ENCODE results near the gene POU3F3. TPM values are rescaled to one million over a fixed set of nuclear protein-coding genes. Genes with fewer than 3 reads are reported as not detected.

The POU3F3 gene
- total RNA-seq, 1 donor = under 0.01 TPM

GRCh38 chr2:104885119-104885782 lies 31.3 kb downstream of the POU3F3 start:
- Histone ChIP-seq H3K79me2 (ENCODE audit: insufficient read depth, low read length) (no peaks in the 10 kb centered on the region), H3K4me2 (ENCODE audit: insufficient read depth, low read length) (no peak overlapping the region), H3K27me3 (ENCODE audit: insufficient read depth, low read length) (no peaks in the 10 kb centered on the region), H3K4me1 (ENCODE audit: insufficient read depth, low read length) (no peaks in the 10 kb centered on the region), H3K4me3 (ENCODE audit: insufficient read depth, low read length) (no peak overlapping the region), H3K36me3 (ENCODE audit: insufficient read depth, low read length) (no peaks in the 10 kb centered on the region), H3K9me3 (ENCODE audit: low read depth, low read length) (no peaks in the 10 kb centered on the region), H2AFZ (ENCODE audit: low read length) (no peak overlapping the region), H3K27ac (ENCODE audit: low read depth, low read length) (no peak overlapping the region), H4K20me1 (ENCODE audit: insufficient read depth, low read length) (no peaks in the 10 kb centered on the region)
- DNase-seq (ENCODE audit: insufficient read length, low spot score, missing footprints) = no peak
- TF ChIP-seq CTCF (IDR thresholded peaks at IDR 0.05; ENCODE audit: extremely low read depth, low read depth, low read length) = no peak

- no peak overlapping the region for H2AFZ ChIP-seq (ENCODE audit: low read length)
- no peak overlapping the region for H3K27ac ChIP-seq (ENCODE audit: low read depth, low read length)
- DNase-seq (ENCODE audit: insufficient read length, low spot score, missing footprints) = no peak
- no peaks in the 10 kb centered on the region for H3K79me2 ChIP-seq (ENCODE audit: insufficient read depth, low read length)
- H3K27me3 ChIP-seq (ENCODE audit: insufficient read depth, low read length) = no peaks in the 10 kb centered on the region
- no peak overlapping the region for H3K4me2 ChIP-seq (ENCODE audit: insufficient read depth, low read length)
- H3K9me3 ChIP-seq (ENCODE audit: low read depth, low read length) = no peaks in the 10 kb centered on the region
- no peaks in the 10 kb centered on the region for H4K20me1 ChIP-seq (ENCODE audit: insufficient read depth, low read length)
- no peak overlapping the region for H3K4me3 ChIP-seq (ENCODE audit: insufficient read depth, low read length)
- TF ChIP-seq CTCF (IDR thresholded peaks at IDR 0.05; ENCODE audit: extremely low read depth, low read depth, low read length) = no peak
- no peaks in the 10 kb centered on the region for H3K4me1 ChIP-seq (ENCODE audit: insufficient read depth, low read length)
- no peaks in the 10 kb centered on the region for H3K36me3 ChIP-seq (ENCODE audit: insufficient read depth, low read length)
These were observed 33.8 kb downstream of the POU3F3 start for GRCh38 chr2:104887676-104888075.

- no peak overlapping the region for H2AFZ ChIP-seq (ENCODE audit: low read length)
- H3K4me3 ChIP-seq (ENCODE audit: insufficient read depth, low read length) = no peak overlapping the region
- H3K27ac ChIP-seq (ENCODE audit: low read depth, low read length) = no peak overlapping the region
- no peaks in the 10 kb centered on the region for H3K27me3 ChIP-seq (ENCODE audit: insufficient read depth, low read length)
- no peaks in the 10 kb centered on the region for H3K4me1 ChIP-seq (ENCODE audit: insufficient read depth, low read length)
- no peaks in the 10 kb centered on the region for H3K9me3 ChIP-seq (ENCODE audit: low read depth, low read length)
- DNase-seq (ENCODE audit: insufficient read length, low spot score, missing footprints) = no peak
- TF ChIP-seq CTCF (IDR thresholded peaks at IDR 0.05; ENCODE audit: extremely low read depth, low read depth, low read length) = no peak
- H3K79me2 ChIP-seq (ENCODE audit: insufficient read depth, low read length) = no peaks in the 10 kb centered on the region
- no peak overlapping the region for H3K4me2 ChIP-seq (ENCODE audit: insufficient read depth, low read length)
- no peaks in the 10 kb centered on the region for H4K20me1 ChIP-seq (ENCODE audit: insufficient read depth, low read length)
- no peaks in the 10 kb centered on the region for H3K36me3 ChIP-seq (ENCODE audit: insufficient read depth, low read length)
These were observed 34.8 kb downstream of the POU3F3 start for GRCh38 chr2:104888489-104889258.

GRCh38 chr2:104889291-104889959 lies 35.5 kb downstream of the POU3F3 start:
- no peaks in the 10 kb centered on the region for H4K20me1 ChIP-seq (ENCODE audit: insufficient read depth, low read length)
- H2AFZ ChIP-seq (ENCODE audit: low read length) = no peak overlapping the region
- no peaks in the 10 kb centered on the region for H3K27me3 ChIP-seq (ENCODE audit: insufficient read depth, low read length)
- no peaks in the 10 kb centered on the region for H3K9me3 ChIP-seq (ENCODE audit: low read depth, low read length)
- H3K4me3 ChIP-seq (ENCODE audit: insufficient read depth, low read length) = no peak overlapping the region
- no peak for DNase-seq (ENCODE audit: insufficient read length, low spot score, missing footprints)
- H3K36me3 ChIP-seq (ENCODE audit: insufficient read depth, low read length) = no peaks in the 10 kb centered on the region
- no peak overlapping the region for H3K27ac ChIP-seq (ENCODE audit: low read depth, low read length)
- no peak for TF ChIP-seq CTCF (IDR thresholded peaks at IDR 0.05; ENCODE audit: extremely low read depth, low read depth, low read length)
- no peaks in the 10 kb centered on the region for H3K79me2 ChIP-seq (ENCODE audit: insufficient read depth, low read length)
- no peak overlapping the region for H3K4me2 ChIP-seq (ENCODE audit: insufficient read depth, low read length)
- no peaks in the 10 kb centered on the region for H3K4me1 ChIP-seq (ENCODE audit: insufficient read depth, low read length)
